HG03565 (cell line): ENCODE results near the gene ATG14.
"Not testable (repeated sequence)": the region's sequence is repeated elsewhere in the genome, so short reads cannot be mapped to it uniquely, and the experiment has no call there.

ENCODE experiments used
- ATAC-seq: cut with Tn5 transposase; IDR thresholded peaks from one replicate; pipeline ENCODE4 v1.9.1; 2021; ENCODE audit warnings: mild to moderate bottlenecking, moderate library complexity; ENCODE audit not compliant: unreplicated experiment

Gene ATG14

GRCh38 chr14:55411426-55412389, at the start of gene ATG14:
TSS of gene ATG14 (minus strand) at chr14:55411830. CDS start at chr14:55411822, 8 bp downstream.
- ATAC-seq = peak; percentile 88

GRCh38 chr14:55458800-55459515, 47.3 kb upstream of the ATG14 start:
- peak; percentile 91 for ATAC-seq

GRCh38 chr14:55457496-55457895, 45.9 kb upstream of the ATG14 start:
- ATAC-seq = no peak

- not testable (repeated sequence) for ATAC-seq
Observed at GRCh38 chr14:55456411-55456810, 44.8 kb upstream of the ATG14 start.

GRCh38 chr14:55454264-55455002, 42.8 kb upstream of the ATG14 start:
- no peak for ATAC-seq

GRCh38 chr14:55451950-55452349, 40.3 kb upstream of the ATG14 start:
- ATAC-seq = no peak

GRCh38 chr14:55451398-55451797, 39.8 kb upstream of the ATG14 start:
- no peak for ATAC-seq

- peak; percentile 35 for ATAC-seq
Observed at GRCh38 chr14:55450987-55451386, 39.4 kb upstream of the ATG14 start.

GRCh38 chr14:55450539-55450938, 38.9 kb upstream of the ATG14 start:
- ATAC-seq = no peak

GRCh38 chr14:55450124-55450523, 38.5 kb upstream of the ATG14 start:
- ATAC-seq = no peak

- no peak for ATAC-seq
Observed at GRCh38 chr14:55449116-55449515, 37.5 kb upstream of the ATG14 start.

GRCh38 chr14:55448141-55448614, 36.5 kb upstream of the ATG14 start:
- no peak for ATAC-seq

- no peak for ATAC-seq
Observed at GRCh38 chr14:55446833-55447232, 35.2 kb upstream of the ATG14 start.

- ATAC-seq = no peak
Observed at GRCh38 chr14:55446127-55446736, 34.6 kb upstream of the ATG14 start.

- no peak for ATAC-seq
Observed at GRCh38 chr14:55441286-55441685, 29.7 kb upstream of the ATG14 start.

- no peak for ATAC-seq
Observed at GRCh38 chr14:55440385-55440784, 28.8 kb upstream of the ATG14 start, which contains the start of gene TBPL2. TSS of gene TBPL2 (minus strand) at chr14:55440616. CDS start at chr14:55440449, 167 bp downstream.

GRCh38 chr14:55438066-55438683, 26.5 kb upstream of the ATG14 start:
- ATAC-seq = no peak

GRCh38 chr14:55436931-55437330, 25.3 kb upstream of the ATG14 start:
- no peak for ATAC-seq

- ATAC-seq = no peak
Observed at GRCh38 chr14:55436519-55436918, 24.9 kb upstream of the ATG14 start.

GRCh38 chr14:55434805-55435174, 23.2 kb upstream of the ATG14 start:
- no peak for ATAC-seq
